DND-41 (cell line): ENCODE measurements around the gene TM9SF4.

Source experiments
- CTCF ChIP-seq: IDR thresholded peaks from 2 replicates; pipeline ENCODE4 v1.5.1; 2012; ENCODE audit warnings: borderline replicate concordance, low read length, moderate library complexity, mild to moderate bottlenecking; ENCODE audit not compliant: poor library complexity, severe bottlenecking; ENCODE audit errors: extremely low read depth
- EZH2 ChIP-seq: IDR thresholded peaks from 3 replicates; pipeline ENCODE4 v1.6.1; 2012; ENCODE audit warnings: borderline replicate concordance, low read depth, mild to moderate bottlenecking, moderate library complexity, low read length, inconsistent platforms; ENCODE audit not compliant: severe bottlenecking

GRCh38 chr20:32123088-32123487 lies 13.6 kb downstream of the TM9SF4 start:
- TF ChIP-seq CTCF (no peak), EZH2 (no peak)
